SK-N-SH (cell line): Measurements from ENCODE around the gene GRIK1. TPM values are rescaled to one million over a fixed set of nuclear protein-coding genes. Genes with fewer than 3 reads are reported as not detected.

Experiments used
- CTCF ChIA-PET: fragments of 300-600, 350-600 bp; formaldehyde crosslinking; extraction: SDS; loops from one replicate; lab custom pipeline; 2021; lab: Yijun Ruan, JAX
- POLR2A ChIA-PET: fragments of 350-600 bp; sonication (Branson Sonifier 250); formaldehyde crosslinking; extraction: SDS; loops from one replicate; lab custom pipeline; 2020; ENCODE audit warnings: antibody characterized with exemption, inconsistent platforms; lab: Yijun Ruan, JAX
- DNase-seq: peaks from one replicate; pipeline ENCODE4 v3.0.0; 2012
- H2AFZ ChIP-seq: fragments of 200-600 bp; sonication (generic); 2 replicates; pipeline ENCODE4 v1.8.1; 2016; ENCODE audit warnings: antibody characterized with exemption, mild to moderate bottlenecking, low read depth
- H3F3A ChIP-seq: fragments of 200-600 bp; sonication (generic); replicated peaks from 2 replicates; pipeline ENCODE3; 2016; ENCODE audit warnings: antibody characterized with exemption, mild to moderate bottlenecking; ENCODE audit not compliant: insufficient read depth
- H3K27ac ChIP-seq, 2 experiments: fragments of 200-500 bp in 1 of 2; fragments of 200-600 bp in 1 of 2; sonication (Bioruptor generic) in 1 of 2; sonication (generic), shearing (Covaris generic) in 1 of 2; 2 replicates each; pipeline versions ENCODE4 v1.5.1 to v1.6.1; 2014 to 2016; ENCODE audit warnings: low read depth in 2 of 2, inconsistent platforms in 1 of 2, low read length in 1 of 2, mild to moderate bottlenecking in 1 of 2, mixed read lengths in 1 of 2
- H3K27me3 ChIP-seq: fragments of 200-600 bp; sonication (generic), shearing (Covaris generic); 2 replicates; pipeline ENCODE4 v1.6.1; 2016; ENCODE audit warnings: mixed run types; ENCODE audit not compliant: insufficient read depth
- H3K36me3 ChIP-seq, 2 experiments: fragments of 200-500 bp in 1 of 2; fragments of 200-600 bp in 1 of 2; sonication (Bioruptor generic) in 1 of 2; sonication (generic) in 1 of 2; replicated peaks in 1 of 2; 2 replicates each; pipeline versions ENCODE3 to v1.5.1; 2014 to 2016; ENCODE audit warnings: low read length in 1 of 2, mild to moderate bottlenecking in 1 of 2; ENCODE audit not compliant: insufficient read depth in 2 of 2, control insufficient read depth in 1 of 2
- H3K4me1 ChIP-seq, 2 experiments: fragments of 200-500 bp in 1 of 2; fragments of 200-600 bp in 1 of 2; sonication (Bioruptor generic) in 1 of 2; sonication (generic), shearing (Covaris generic) in 1 of 2; 2 replicates each; pipeline versions ENCODE4 v1.5.1 to v1.6.1; 2014 to 2016; ENCODE audit warnings: low read depth in 1 of 2, low read length in 1 of 2, mixed run types in 1 of 2; ENCODE audit not compliant: insufficient read depth in 2 of 2, control insufficient read depth in 1 of 2
- H3K4me2 ChIP-seq: fragments of 200-600 bp; sonication (generic), shearing (Covaris generic); 2 replicates; pipeline ENCODE4 v1.6.1; 2017; ENCODE audit warnings: mixed run types
- H3K4me3 ChIP-seq, 2 experiments: fragments of 200-500 bp in 1 of 2; fragments of 200-600 bp in 1 of 2; sonication (Bioruptor generic) in 1 of 2; sonication (generic), shearing (Covaris generic) in 1 of 2; 2 replicates each; pipeline versions ENCODE4 v1.5.1 to v1.8.1; 2014 to 2016; ENCODE audit warnings: low read depth in 2 of 2, inconsistent platforms in 1 of 2, low read length in 1 of 2, mild to moderate bottlenecking in 1 of 2, mixed read lengths in 1 of 2, moderate library complexity in 1 of 2
- H3K79me2 ChIP-seq: fragments of 200-600 bp; sonication (generic); 2 replicates; pipeline ENCODE4 v1.8.1; 2017; ENCODE audit warnings: mild to moderate bottlenecking; ENCODE audit not compliant: insufficient read depth
- H3K9ac ChIP-seq: fragments of 200-600 bp; sonication (generic); 2 replicates; pipeline ENCODE4 v1.6.1; 2017; ENCODE audit warnings: mixed run types
- H3K9me2 ChIP-seq: fragments of 200-600 bp; sonication (generic); 2 replicates; pipeline ENCODE4 v1.6.1; 2017; ENCODE audit warnings: mixed run types
- H3K9me3 ChIP-seq: fragments of 200-600 bp; sonication (generic); 2 replicates; pipeline ENCODE4 v1.6.1; 2017; ENCODE audit warnings: mixed run types, mild to moderate bottlenecking, moderate library complexity
- H4K20me1 ChIP-seq: fragments of 200-600 bp; sonication (generic); 2 replicates; pipeline ENCODE4 v1.6.1; 2017; ENCODE audit warnings: mild to moderate bottlenecking, mixed run types; ENCODE audit not compliant: insufficient read depth
- EP300 ChIP-seq, 2 experiments: IDR thresholded peaks; 2 replicates each; pipeline versions ENCODE4 v1.4.0 to v1.6.1; 2012; ENCODE audit warnings: borderline replicate concordance in 1 of 2, low read depth in 1 of 2, low read length in 1 of 2
- EZH2phosphoT487 ChIP-seq: fragments of 200-600 bp; sonication (generic); IDR thresholded peaks from 2 replicates; pipeline ENCODE4 v1.6.1; 2017; ENCODE audit warnings: low read depth, mixed run types, mild to moderate bottlenecking, antibody characterized with exemption, moderate library complexity, borderline replicate concordance
- FOXM1 ChIP-seq: IDR thresholded peaks from 2 replicates; pipeline ENCODE4 v1.4.0; 2012; ENCODE audit warnings: low read depth, mild to moderate bottlenecking
- GATA2 ChIP-seq: sonication (generic); formaldehyde crosslinking; IDR thresholded peaks from 2 replicates; pipeline ENCODE4 v1.5.0; 2020; ENCODE audit warnings: mild to moderate bottlenecking, missing genetic modification reagents
- IRF3 ChIP-seq: fragments of 150-350 bp; IDR thresholded peaks from 2 replicates; pipeline ENCODE4 v1.6.1; 2016; ENCODE audit warnings: mild to moderate bottlenecking, low read depth, low read length
- JUND ChIP-seq: IDR thresholded peaks from 2 replicates; pipeline ENCODE4 v1.4.0; 2012
- MEF2A ChIP-seq: IDR thresholded peaks from 2 replicates; pipeline ENCODE4 v1.4.0; 2012; ENCODE audit warnings: low read depth, borderline replicate concordance
- NFIC ChIP-seq: IDR thresholded peaks from 2 replicates; pipeline ENCODE4 v1.4.0; 2012; ENCODE audit warnings: borderline replicate concordance
- RAD21 ChIP-seq: IDR thresholded peaks from 2 replicates; pipeline ENCODE4 v1.6.1; 2012; ENCODE audit warnings: mild to moderate bottlenecking, low read length
- RFX5 ChIP-seq: IDR thresholded peaks from 2 replicates; pipeline ENCODE4 v1.6.1; 2012; ENCODE audit warnings: mild to moderate bottlenecking, improper control_type of control experiment, low read length
- SMC3 ChIP-seq: IDR thresholded peaks from 2 replicates; pipeline ENCODE4 v1.6.1; 2012; ENCODE audit warnings: low read depth, low read length, improper control_type of control experiment
- YY1 ChIP-seq: IDR thresholded peaks from 2 replicates; pipeline ENCODE4 v1.4.0; 2012; ENCODE audit warnings: low read depth, mild to moderate bottlenecking
- WGBS: methylation state at CpG from one replicate; pipeline ENCODE4 v1.1.6; 2017; ENCODE audit warnings: low lambda C conversion rate; 5-methylcytosine and 5-hydroxymethylcytosine counted together
- polyA plus RNA-seq, 3 experiments: library from polyadenylated mRNA; depleted of rRNA; stranded (reverse); fragments of >200 nt; gene quantifications; 2 replicates each; pipeline ENCODE4 v1.2.3, GENCODE V29; 2012
- TF ChIP-seq, protein P1 (sequence below): IDR thresholded peaks from 2 replicates; pipeline ENCODE4 v1.4.0; 2012; ENCODE audit warnings: low read depth, borderline replicate concordance
- TF ChIP-seq, protein P2 (sequence below): fragments of 150-350 bp; IDR thresholded peaks from 2 replicates; pipeline ENCODE4 v1.6.1; 2017; ENCODE audit warnings: antibody characterized with exemption, low read length, low read depth, borderline replicate concordance

Gene GRIK1
- polyA plus RNA-seq, 1 of the 3 experiments (the other 2 are of a cell fraction) = not detected

DNA sequence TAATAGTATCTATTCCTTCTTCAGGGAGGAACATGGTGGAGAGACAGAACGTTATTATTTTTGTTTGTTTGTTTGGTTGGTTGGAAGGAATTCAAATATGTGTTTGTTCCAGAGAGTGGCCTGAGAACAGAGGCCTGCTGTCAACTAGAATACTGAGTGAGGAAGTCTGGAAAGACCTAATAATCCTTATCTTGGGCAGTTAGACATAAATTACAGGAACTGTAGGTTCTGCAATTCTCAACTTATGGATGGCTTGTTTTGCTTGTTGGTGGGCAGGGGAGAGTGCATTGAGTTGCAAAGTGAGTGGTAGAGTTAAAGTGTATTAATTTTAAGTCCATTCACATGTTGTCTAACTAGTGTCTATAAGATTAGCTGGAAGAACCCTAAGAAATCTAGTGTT, 443.5 kb downstream of the GRIK1 start:
- Histone ChIP-seq H2AFZ (no peak overlapping the region), H3K9ac (no peak overlapping the region), H3F3A (no peaks in the 10 kb centered on the region), H3K36me3 (no peaks in the 10 kb centered on the region), H3K4me3 (no peak overlapping the region), H3K27ac (no peak overlapping the region), H3K4me2 (no peak overlapping the region), H4K20me1 (no peaks in the 10 kb centered on the region), H3K9me3 (no peaks in the 10 kb centered on the region)
- DNase-seq = no peak
- CTCF ChIA-PET = no interaction called here
- TF ChIP-seq NFIC = no peak
- TF ChIP-seq EZH2phosphoT487 = no peak
- TF ChIP-seq, all 33 proteins: peak for 0
- POLR2A ChIA-PET = no interaction called here
- Histone ChIP-seq H3K79me2 (no peaks in the 10 kb centered on the region), H3K27me3 (no peaks in the 10 kb centered on the region), H3K9me2 (no peaks in the 10 kb centered on the region), H3K4me1 (no peaks in the 10 kb centered on the region)
- WGBS = 17% methylated on average over 1 of the region's 1 CpG

DNA sequence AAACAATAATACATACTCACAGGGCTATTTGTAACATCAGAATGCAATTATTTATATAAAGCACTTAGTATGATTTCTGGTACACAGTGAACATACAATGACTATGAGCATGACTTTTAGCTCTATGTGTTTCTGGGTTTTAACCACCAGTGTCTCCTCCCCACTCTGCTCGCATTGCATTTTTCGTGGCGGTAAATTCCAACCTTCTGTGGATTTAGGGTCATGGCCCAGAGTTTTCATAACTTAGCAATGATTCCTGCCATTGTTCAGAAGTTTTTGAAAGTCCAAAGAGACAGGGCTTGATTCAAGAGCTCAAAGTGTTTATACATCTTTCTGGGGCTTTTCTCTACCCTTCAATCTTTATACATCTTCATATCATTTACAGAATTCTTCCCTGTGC, 449.8 kb downstream of the GRIK1 start:
- Histone ChIP-seq H3K4me3 (no peak overlapping the region), H3K27ac (no peak overlapping the region), H3K9me3 (no peaks in the 10 kb centered on the region), H3F3A (no peaks in the 10 kb centered on the region), H3K4me1 (no peaks in the 10 kb centered on the region), H3K9me2 (no peaks in the 10 kb centered on the region), H3K4me2 (no peak overlapping the region), H3K36me3 (no peaks in the 10 kb centered on the region), H3K27me3 (no peaks in the 10 kb centered on the region), H3K9ac (no peak overlapping the region), H2AFZ (no peak overlapping the region), H4K20me1 (no peaks in the 10 kb centered on the region), H3K79me2 (no peaks in the 10 kb centered on the region)
- ChIA-PET POLR2A (no interaction called here), CTCF (interaction anchor here (1.6 to 2.1 kb wide), 2 partner anchors 10 to 12 kb away, joined by 6 to 9 read pairs; no protein-coding TSS in a partner anchor)
- 93% methylated on average over 3 of the region's 3 CpGs for WGBS
- no peak for DNase-seq
- TF ChIP-seq RAD21 = no peak
- no peak for TF ChIP-seq SMC3
- TF ChIP-seq MEF2A = no peak
- TF ChIP-seq FOXM1 = no peak
- TF ChIP-seq, protein P1, sequence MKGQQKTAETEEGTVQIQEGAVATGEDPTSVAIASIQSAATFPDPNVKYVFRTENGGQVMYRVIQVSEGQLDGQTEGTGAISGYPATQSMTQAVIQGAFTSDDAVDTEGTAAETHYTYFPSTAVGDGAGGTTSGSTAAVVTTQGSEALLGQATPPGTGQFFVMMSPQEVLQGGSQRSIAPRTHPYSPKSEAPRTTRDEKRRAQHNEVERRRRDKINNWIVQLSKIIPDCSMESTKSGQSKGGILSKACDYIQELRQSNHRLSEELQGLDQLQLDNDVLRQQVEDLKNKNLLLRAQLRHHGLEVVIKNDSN = no peak
- TF ChIP-seq JUND = no peak
- no peak for TF ChIP-seq IRF3
- TF ChIP-seq EZH2phosphoT487 = no peak
- no peak for TF ChIP-seq RFX5
- TF ChIP-seq GATA2 (CRISPR knock-in tag) = no peak
- TF ChIP-seq YY1 = no peak
- TF ChIP-seq, all 33 proteins: peak for 0

DNA sequence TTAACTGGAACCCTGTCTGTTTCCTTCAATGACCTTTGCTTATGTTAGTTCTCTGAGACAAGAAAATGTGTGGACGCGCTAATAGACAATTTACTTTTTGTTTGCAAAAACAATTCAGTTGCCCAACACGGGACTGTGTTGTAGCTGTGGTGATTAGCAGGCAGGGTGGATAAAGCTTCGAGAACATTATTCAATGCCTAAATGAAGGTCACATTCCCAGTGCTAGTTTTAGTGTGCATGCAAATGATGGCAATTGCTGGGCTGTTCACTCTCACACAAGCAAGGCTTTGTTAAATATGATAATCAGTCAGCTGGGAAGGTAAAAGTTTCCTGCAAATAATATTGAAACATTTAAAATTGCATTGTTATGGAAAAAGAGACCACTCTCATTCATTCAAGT, 452.6 kb downstream of the GRIK1 start:
- TF ChIP-seq SMC3 = no peak
- no peak for TF ChIP-seq EP300 (IDR thresholded peaks at IDR 0.05; ENCODE audit: borderline replicate concordance in 1 of 2, low read depth in 1 of 2, low read length in 1 of 2)
- TF ChIP-seq EZH2phosphoT487 = no peak
- TF ChIP-seq, protein P2, sequence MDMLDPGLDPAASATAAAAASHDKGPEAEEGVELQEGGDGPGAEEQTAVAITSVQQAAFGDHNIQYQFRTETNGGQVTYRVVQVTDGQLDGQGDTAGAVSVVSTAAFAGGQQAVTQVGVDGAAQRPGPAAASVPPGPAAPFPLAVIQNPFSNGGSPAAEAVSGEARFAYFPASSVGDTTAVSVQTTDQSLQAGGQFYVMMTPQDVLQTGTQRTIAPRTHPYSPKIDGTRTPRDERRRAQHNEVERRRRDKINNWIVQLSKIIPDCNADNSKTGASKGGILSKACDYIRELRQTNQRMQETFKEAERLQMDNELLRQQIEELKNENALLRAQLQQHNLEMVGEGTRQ = no peak
- H3F3A ChIP-seq = no peaks in the 10 kb centered on the region
- no peaks in the 10 kb centered on the region for H3K9me2 ChIP-seq
- H3K9me3 ChIP-seq = no peaks in the 10 kb centered on the region
- DNase-seq = no peak
- H3K9ac ChIP-seq = no peak overlapping the region
- 66% methylated on average over 4 of the region's 4 CpGs for WGBS
- H3K27ac ChIP-seq = no peak overlapping the region
- no peak overlapping the region for H3K4me3 ChIP-seq
- H3K4me1 ChIP-seq = no peaks in the 10 kb centered on the region
- H3K36me3 ChIP-seq = no peaks in the 10 kb centered on the region
- ChIA-PET POLR2A (no interaction called here), CTCF (interaction anchor here (1.2 to 1.8 kb wide), 3 partner anchors 8 to 12 kb away, joined by 3 to 7 read pairs (median 6); no protein-coding TSS in a partner anchor)
- H3K27me3 ChIP-seq = no peaks in the 10 kb centered on the region
- H2AFZ ChIP-seq = no peak overlapping the region
- H3K4me2 ChIP-seq = no peak overlapping the region
- no peaks in the 10 kb centered on the region for H3K79me2 ChIP-seq
- no peaks in the 10 kb centered on the region for H4K20me1 ChIP-seq
